Activated CD8-positive, alpha-beta memory T cell treated with anti-CD3 and anti-CD28 coated beads, Interleukin-2, amount 50 U/mL, for 24 hours (primary cell): ENCODE measurements around the gene NFRKB.

Experiments used
- DNase-seq: peaks from one replicate; pipeline ENCODE4 v3.0.0-alpha.2; 2020; ENCODE audit errors: extremely low read depth

Gene NFRKB

GRCh38 chr11:129895126-129896041 is at the start of gene NFRKB:
NFRKB (minus strand) TSS chr11:129895578; CDS start chr11:129892849, 2,729 bp downstream.
- peak; percentile 61 for DNase-seq

DNA sequence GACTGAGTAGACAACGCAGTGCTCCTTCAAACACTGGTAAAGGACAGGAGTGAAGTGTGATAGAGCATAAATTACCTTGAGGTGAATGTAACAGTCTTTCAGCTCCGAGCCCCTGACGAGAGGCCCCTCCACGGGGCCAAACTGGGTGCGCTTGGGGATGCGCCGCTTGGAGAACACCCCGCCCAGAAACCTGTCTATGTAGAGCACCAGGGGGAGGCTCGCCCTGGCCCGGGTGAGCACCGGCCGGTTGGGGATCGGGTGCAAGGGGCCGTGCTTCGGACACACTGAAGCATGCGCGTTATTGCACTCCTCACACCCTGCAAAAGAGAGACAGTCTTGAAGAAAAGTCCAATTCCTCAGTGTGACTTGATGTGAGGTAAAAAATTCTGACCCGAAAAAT is 49.3 kb upstream of the NFRKB start:
- DNase-seq = no peak

GRCh38 chr11:129943036-129943435 is 47.7 kb upstream of the NFRKB start:
- DNase-seq = no peak

DNA sequence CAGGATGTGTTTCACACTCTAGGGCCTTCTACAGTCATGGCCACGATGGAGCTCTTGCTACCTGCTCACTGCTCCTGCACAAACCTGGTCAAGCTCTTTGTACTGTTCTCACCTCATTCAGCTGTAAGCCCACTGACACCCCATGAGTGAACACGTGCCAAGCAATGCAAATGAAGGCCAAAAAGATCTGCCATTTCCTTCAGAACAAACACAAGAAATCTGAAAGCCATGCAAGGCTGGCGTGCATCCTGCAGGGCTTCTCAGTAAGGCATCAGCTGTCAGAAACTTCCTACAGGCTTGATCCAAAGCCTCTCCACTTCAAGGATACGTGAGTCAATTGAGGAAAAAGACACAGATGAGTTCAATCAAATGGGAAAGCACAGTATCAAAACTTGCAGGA is 44.1 kb upstream of the NFRKB start:
- DNase-seq = no peak

DNA sequence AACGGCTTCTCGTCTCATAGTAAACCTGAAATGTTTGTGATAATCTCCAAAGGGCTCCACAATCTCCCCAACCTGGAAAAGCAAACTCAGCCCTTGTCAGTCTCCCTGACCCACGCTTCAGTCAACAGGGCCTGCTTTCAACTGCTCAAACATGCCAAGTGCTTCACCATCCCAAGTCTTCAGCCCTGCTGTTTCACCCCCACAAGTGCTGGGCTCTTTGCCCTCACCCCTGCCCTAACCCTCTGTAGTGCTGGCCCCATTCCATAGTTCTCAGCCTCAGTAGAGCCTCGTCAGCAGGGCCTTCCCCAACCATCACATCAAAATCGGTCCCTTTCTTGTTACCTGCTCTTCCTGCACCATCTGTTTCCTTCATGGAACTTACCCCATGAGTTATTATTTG is 43.4 kb upstream of the NFRKB start:
- no peak for DNase-seq

GRCh38 chr11:129937592-129938238 is 42.3 kb upstream of the NFRKB start:
- no peak for DNase-seq

DNA sequence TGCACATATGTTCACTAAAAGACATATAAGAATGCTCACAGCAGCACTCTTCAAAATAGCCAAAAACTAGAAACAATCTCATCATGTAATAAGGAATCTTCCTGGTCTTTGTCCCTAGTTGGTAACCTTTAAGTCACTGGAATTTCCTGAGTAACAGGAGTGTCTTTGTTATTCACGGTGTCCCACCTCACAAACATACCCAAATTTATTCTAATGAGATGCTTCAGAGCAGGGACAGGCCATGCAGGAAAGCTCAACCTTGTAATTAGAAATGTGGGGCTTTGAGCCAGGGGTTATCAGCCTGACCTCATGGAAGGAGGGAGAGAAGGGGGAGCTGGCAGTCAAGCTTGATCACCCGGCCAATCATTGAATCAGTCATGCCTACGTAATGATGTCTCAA is 40.3 kb upstream of the NFRKB start:
- no peak for DNase-seq

DNA sequence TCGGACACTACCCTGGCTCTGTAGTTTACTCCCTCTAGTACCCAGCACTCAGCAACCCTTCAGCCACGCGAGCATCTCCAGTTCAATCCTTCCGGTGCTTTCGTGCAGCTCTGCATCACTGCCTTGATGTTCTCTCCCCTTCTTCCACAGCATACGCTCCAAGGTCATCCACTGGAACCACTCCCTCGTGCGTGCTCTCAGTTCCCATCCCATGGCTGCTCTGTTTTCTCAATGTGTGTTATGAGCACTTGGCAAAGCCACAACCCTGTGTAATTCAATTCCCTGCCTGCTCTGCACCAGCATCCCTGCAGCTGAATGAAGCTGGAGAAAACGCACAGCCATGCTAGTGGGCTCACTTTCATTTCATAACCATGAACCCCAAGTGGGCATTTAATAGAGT is 38.5 kb upstream of the NFRKB start:
- DNase-seq = no peak

DNA sequence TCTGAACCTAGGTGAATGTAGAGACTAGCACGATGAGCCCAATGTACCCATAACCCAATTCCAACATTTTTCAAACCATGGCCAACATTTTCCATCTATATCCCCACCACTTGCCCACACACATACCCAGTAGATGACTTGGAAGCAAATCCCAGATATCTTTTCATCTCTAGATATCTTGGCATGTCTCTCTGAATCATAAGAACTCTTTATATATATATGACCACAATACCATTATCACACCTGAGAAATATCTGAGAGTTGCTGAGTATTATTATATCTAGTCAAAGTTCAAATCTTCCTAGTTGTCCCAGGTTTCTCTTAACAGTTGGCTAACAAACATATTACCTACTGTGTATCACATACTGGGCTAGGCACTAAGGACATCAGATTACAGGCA is 37.9 kb upstream of the NFRKB start:
- no peak for DNase-seq

DNA sequence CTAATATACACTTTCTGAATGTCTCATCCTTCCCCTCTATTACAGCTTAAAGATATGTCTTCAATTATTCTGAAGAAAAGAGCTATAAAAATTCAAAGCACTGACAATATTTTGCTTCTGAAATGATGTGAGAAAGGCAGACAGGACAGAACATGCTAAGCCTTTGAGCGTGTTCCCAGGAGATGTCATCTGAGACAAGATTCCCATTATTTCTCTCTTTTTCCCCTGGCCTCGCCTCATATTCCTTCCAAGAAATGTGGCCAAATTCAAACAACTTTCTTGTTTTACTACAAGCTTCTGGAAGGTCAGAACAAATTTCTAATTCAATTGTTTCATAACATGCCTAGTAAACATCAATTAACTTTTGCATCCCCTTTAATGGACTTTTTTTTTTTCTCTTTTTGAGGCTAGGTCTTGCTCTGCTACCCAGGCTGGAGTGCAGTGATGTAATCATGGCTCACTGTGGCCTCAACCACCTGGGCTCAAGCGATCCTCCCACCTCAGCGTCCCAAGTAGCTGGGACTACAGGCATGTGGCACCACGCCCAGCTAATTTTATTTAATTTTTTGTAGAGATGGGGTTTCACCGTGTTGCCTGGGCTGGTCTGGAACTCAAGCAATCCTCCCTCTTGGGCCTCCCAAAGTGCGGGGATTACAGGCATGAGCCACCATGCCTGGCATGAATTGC is 37.1 kb upstream of the NFRKB start:
- DNase-seq = no peak

- no peak for DNase-seq
Measured at GRCh38 chr11:129930743-129931142, 35.4 kb upstream of the NFRKB start.

DNA sequence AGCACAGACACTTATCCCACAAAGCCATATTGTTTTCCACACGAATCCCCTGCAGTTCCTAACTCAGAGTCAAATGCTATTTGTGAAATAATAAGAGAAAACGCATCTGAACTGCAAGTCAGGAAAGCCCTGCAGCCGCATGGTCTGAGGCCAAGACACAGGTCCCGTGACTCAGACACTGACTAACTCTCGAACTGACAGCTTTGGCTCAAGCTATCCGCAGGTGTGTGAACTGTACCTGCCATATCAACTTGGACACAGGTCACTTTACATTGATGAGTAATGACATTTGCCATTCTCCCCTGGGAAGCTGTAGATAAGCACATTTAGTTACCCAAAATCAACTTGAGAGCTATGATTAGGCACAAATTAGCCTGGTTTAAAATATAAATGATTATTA is 34.9 kb upstream of the NFRKB start:
- no peak for DNase-seq

DNA sequence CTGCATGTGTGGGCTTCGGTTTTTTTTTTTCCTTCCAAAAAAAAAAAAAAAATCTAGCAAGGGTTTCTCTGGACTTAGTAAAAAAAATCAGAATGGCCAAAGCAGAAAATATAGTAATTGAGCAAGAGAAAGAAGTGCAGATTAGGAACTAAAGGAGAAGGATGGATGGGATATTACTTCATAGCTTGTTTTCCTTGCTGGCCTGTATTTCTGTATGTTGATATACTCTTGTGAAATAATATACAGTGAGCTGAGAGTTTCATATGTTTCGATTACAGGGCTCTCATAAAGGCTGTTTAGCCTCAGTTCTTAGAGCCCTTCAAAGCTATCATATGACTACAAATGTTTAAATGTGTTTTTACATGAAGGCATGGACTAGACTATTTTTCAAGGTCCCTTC is 34.3 kb upstream of the NFRKB start:
- no peak for DNase-seq

GRCh38 chr11:129928923-129929692 is 33.7 kb upstream of the NFRKB start:
- DNase-seq = no peak

DNA sequence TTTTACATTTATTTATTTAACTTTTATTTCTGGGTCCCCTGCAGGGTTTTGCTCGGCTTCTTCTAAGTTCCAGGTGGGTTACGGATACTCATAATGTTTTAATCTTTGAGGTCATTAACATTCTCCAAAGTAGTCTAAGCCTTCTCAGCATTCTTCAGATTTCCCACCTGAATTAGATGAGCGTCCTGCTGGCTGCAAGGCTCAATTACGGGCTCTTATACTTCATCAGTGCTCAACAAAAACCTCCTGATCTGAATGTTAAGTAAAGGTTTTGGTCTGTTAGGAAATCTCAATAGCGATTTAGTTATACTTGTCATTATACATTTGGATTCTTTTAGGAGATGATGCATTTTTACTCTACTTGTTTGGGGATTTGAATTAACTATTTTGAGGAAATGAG is 27.3 kb upstream of the NFRKB start:
- no peak for DNase-seq

GRCh38 chr11:129918361-129918760 is 23.0 kb upstream of the NFRKB start:
- no peak for DNase-seq

- DNase-seq = no peak
Measured at GRCh38 chr11:129917231-129917630, 21.9 kb upstream of the NFRKB start.

DNA sequence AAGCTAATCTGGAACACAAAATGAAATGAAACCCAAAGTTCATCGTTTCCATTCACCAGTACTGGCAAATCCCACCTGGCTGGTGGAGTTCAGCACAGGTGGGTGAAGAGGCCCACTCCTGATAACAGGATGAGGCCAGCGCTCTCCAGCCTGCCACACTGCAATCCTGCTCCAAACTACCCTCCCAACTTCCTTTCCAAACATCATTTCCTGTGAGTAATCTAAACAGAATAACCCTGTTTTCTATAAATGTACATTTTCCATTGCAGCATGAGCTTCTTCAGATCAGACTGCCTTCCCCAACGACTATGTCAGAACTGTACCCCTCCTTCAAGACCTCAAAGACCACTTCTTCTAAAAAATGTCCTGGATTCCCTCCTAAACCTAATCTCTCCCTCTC is 15.9 kb upstream of the NFRKB start:
- DNase-seq = no peak

DNA sequence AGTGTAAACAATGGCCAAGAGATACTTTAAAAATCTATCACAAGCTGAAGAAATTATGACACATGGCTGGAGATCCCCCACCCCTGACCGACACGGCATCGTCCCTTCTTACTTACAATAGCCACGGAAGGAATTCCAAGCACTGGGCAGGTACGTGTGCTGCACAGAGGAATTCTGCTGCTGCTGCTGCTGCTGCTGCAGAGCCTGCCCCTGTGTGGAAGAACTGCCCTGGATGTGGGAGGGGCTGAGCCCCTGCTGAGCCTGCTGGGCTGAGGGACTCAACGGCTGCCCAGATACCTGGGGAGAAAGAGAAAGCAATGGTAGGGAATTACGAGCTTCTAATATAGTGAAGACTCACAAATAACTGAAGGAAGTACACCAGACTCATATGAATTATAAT is 15.0 kb upstream of the NFRKB start:
- no peak for DNase-seq

DNA sequence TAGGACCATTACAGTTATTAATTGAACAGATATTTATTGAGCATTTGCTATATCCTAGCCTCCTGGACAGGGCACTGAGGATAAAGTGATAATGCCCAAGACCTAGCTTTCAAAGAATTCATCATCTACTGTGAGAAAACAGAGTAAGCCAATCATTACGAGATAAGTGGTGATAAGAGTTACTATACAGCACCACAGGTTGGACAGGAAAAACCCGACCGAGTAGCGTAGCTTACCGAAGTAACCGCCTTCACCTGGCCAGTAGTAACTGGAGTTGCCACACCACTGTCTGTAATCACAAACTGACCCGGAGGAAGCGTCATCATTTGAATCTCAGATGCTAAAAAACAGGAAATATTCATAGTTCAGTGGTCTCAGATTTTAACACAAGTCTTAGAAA is 10.0 kb upstream of the NFRKB start:
- DNase-seq = no peak

GRCh38 chr11:129896062-129896461 is 684 bp upstream of the NFRKB start:
- DNase-seq = no peak
